ENCODE results near the gene NAPG.
"Not testable (repeated sequence)": the region's sequence is repeated elsewhere in the genome, so short reads cannot be mapped to it uniquely, and the experiment has no call there.

The NAPG gene

DNA sequence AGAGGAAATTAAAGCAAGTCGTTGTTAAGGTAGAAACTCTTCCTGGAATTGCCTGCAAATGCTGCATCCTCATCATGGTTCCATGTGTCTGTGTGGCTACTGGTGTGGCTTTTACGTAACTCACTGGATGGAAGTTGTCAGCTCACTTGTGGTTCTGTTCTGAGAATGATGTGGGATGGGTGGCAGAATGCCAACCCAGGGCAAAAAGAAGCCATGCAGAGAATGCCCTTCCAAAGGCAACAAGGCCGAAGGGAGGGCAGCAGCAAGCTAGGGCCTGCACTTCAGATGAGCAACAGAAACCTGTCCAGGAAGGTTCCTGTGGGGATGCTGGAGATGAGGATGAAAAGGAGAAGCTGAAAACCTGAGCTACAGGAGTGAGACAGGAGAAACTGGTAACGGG is 10.4 kb upstream of the NAPG start:
- DNase-seq, result no peak

DNA sequence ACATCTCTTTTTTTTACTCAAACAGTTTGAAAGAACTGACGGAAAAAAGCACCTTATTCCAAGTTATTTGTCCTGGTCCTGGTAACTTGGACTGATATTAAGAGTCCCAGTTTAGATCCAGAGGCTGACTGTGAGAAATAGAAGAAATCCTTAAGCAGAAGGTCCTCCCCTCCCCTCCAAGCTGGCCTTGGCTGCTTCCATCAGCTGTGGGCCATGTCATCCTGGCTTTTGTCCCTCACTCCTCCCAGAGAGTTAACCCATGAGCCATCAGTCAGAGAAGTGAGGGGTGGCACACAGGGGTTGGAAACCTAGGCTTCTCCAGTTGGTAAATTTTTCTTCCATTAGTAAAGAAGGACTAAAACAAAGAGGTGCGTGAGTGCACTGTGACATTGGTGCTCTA is 9.7 kb upstream of the NAPG start:
- no peak for DNase-seq

DNA sequence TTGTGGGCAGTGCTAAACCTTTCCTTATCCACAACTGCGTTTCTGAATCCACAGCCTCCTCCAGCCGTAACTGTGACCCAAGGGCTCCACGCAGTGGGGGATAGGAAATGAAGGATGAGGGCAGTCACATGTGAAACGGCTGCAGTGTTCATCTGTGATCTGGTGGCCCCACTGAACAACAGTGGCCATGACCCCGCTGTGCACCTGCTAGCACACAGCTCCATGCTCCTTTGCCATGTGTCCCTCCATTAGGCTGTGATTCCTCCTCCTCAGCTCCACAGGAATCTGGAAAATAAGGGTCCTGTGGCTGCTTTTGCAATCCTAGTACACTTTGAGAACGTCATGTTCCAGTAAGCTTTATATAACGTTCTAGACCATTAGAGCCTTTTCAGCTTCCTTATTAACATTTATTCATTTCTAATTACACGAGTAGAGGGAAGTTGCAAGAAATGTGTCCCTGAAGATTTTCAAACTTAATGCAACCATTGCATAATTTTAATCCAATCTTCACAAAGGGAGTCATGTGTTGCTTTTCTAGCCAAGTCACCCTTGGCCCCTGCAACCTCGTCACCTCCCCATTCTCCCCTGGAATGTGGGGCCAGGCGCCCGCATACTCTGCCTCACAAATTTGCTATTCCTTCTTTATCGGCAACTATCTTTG is 7.1 kb upstream of the NAPG start:
- DNase-seq, result peak; percentile 93

DNA sequence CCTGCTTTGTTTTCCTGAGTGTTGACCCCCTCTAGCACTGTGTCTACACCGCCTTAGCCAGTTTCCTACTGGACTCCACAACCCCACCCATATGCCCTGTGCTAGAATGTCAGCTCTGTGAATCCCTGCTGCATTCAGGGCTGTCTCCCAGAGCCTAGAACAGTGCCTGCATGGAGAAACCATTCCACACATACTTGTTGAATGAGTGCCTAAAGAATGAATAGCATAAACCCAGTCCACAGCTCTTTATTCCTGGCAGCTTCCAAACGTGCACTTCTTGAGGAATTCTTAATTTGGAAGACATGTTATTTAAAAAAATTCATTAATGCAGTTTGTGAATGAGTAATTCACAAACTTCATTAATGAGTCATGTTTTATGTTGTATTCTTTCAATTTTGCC is 6.5 kb upstream of the NAPG start:
- DNase-seq, result no peak

DNA sequence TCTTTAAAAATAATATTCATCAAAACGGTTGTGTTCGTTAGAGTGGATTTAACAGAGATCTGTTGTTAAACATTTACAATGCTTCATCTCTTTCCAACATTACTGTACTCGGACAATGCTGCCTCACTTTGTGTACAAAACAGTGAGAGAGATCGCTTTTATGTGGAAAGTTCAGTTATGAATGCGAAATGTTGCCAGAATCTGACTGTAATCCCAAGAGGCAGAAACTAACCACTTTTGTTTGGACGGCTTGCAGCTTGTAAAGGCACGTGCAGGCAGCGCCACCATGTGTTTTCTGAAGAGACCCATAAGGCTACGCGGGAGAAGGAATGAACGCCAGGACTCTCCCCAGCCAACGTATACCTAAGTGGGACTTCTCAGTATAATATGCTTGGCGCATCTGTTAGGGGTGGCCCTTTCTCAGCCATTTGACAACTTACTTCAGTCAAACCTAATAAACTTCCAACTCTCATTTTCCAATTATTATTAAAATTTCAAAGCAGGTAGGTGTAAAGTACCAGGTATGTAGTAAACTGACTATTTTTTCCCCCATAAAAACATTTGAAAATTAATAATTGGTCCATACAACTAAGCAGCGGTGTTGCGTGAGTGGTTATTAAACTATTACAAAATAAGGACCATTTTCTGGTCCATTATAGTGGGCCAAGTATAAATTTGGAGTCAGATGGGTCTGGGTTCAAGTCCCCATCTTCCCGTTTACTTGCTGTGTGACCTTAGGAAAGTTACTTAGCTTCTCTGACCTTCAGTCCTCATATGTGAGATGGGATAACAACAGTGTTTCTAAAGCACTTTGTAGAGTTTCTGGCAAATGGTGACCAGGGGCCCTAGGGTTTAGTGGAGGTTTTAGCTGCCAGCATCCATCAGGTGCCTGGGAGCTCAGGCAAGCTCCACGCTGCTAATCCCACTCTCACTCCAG is 5.6 kb upstream of the NAPG start:
- peak; percentile 95 for DNase-seq

DNA sequence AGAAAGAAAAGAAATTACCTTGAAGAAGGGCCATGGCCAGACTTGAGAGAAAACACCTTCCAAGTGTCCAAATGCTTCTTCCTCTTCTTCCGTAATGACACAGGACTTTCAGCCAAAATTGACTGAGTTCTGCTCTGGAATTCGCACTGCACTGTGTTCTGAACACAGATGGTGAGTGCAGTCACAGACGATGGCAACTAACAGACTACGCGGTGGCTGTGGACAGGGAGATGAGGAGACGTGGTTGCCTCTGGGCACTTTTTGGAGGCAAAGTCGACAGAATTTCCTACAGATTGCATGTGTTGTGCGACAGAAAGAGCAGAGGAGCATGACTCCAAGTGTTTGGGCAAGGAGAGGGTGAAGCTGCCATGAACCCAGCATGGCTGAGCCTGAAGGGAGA is 4.3 kb upstream of the NAPG start:
- no peak for DNase-seq

DNA sequence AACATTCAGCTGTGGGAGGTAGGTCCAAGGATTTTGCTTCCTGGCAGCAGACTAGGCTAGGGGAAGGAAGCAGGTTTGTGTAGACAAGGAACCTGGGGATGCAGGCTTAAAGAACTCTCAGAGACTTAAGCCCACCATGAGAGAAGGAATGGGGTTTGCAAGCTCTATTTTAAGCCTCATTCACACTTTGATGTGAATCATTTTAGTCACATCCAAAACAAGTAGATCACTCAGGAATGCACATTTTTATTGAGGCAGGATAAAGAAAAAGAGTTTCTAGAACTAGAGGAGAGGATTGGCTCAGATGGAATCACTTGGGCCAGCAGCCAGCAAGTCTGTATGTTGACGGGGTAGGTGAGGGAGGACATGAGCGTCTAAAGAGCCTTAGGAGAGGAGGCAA is 3.3 kb upstream of the NAPG start:
- no peak for DNase-seq

DNA sequence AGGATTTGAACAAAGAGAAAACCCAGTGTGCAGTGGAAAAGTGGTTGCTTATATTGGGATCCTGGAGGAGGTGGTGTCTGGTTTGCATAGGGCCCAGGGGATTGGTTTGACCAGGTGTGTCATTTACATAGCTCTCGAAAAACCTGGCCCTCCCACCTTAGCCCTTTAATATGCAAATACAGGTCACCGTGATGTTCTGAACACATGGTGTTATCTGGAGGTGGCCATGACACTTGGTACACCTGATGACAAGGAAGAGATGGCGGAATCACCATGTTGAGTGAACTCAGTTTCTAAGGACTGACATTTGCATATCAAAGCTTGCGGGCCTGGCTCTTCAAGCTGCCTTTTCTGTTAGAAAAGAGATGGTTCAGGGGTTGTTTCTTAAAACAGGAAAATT is 2.3 kb upstream of the NAPG start:
- DNase-seq, result no peak

DNA sequence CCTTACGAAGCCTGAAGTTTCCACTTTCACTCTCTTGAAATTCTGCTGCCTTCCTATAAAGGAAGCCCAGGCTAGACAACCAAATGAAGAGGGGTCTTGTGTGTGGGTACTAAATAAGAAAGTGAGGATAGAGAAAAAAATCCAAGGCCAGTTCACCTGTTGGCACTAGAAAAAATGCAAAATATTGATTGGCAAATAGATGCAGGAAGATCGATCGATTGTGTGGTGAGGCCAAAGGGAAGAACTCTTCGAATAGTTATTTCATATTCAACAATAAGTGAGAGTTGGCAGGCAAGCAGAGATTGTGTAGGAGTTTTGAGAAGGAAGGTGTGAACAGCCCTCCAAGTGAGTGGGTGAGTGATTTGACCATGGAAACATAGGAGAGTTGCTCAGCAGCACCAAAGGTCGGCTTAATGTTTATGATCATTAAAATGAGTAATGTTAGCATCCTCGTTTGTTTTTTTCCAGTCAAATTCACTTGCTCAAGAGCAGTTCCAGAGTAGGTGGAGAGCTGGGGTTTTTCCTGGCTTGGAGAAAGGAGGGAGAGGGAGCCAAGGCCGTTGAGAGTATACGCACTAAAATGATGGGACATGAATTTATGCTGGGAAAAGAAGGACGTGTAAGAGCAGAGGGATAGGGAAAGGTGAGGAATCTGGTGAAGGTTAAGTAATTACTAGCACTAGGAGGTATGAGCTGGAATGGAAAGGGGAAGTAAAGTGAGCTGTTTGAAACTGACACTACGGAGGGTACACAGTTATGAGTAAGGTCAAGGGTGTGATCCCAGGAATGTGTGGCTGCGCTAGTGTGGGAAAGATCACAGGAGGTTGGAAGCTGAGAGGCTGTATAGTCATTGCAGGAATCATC is 1.1 kb upstream of the NAPG start:
- DNase-seq, result no peak

DNA sequence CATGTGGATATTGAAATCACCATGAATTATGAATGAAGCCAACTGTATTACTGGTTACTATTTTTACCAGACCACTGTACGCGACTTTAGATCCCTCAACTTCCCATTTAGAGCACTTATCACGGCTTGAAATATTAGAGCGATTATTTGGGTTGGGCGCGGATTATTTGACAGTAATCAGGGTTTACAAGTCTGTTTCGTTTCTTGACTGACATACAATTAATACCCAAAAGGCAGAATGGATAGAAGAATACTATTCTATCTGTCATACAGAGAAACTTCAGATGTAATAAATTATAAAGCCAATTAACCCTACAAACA is 496 bp upstream of the NAPG start:
- DNase-seq, result no peak

DNA sequence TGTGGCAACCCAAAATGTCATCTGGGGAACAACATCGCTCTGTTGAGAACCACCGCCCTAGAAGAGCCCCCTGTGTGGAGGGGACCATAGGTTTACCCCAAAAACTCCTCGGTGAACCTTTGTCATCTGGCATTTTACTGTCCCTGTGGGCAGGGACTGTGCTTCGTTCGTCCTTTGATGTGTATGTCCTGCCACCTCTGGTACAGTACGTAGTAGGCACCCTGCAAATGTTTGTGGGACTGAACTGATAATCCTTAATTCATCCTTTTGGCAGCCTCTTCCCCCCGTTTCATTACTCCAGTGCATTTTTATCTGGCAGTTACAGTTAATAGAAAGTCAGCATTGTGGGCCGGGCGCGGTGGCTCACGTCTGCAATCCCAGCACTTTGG is 728 bp downstream of the NAPG start:
- peak; percentile 45 for DNase-seq

DNA sequence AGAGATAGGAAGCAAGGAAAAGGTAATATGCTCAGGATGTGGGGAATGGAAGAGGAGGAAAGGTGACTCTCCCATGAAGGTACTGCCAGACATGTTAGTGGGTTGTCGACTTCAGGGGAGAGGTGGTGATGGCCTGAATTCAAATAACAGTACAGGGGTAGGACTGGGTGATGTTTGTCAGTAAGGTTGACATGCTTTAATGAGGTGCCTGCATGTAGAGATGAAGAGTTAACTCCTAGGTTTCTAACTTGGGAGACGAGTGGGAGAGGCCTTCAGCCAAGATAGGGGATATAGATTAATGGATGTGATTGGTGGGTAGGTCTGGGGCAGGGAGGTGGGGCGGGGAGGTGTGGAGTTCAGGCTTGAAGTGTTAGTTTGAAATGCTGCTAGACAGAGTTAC is 2.6 kb downstream of the NAPG start:
- no peak for DNase-seq

DNA sequence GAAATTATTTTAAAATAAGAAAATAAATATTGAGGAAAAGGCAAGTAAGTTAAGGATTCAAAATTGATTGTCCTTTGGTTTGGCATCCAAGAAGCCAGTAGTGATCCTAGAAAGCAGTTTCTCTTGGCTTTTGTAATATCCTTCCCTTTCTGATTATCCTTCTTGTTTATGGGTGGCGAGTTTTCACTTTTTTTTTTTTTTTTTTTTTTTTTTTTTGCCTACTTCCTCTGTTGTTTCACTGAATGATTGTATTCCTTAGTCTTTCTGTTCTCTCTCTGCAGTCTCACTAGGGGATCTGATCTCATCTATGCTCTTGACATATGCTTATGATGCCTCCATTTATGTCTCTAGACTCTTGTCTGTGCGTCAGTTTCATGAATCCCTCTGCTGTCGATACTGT is 4.2 kb downstream of the NAPG start:
- DNase-seq, result no peak

DNA sequence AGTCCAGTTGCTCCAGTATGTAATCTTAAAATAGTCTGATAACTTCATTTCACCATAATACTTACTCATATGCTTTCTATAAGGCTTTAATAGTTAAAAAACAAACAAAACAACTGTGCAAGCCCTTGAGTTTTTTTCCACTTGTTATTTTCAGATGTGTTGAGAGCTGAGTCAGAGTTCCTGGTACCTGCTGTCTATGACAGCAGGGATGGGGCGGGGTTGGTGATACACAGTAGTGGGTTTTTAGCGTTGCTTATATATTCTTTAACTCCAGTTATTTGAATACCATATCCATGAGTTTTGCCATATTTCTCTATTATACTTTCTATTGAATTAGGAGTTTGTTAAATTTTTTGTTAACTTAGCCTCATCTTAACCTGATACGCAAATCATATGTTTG is 5.0 kb downstream of the NAPG start:
- DNase-seq, result no peak

DNA sequence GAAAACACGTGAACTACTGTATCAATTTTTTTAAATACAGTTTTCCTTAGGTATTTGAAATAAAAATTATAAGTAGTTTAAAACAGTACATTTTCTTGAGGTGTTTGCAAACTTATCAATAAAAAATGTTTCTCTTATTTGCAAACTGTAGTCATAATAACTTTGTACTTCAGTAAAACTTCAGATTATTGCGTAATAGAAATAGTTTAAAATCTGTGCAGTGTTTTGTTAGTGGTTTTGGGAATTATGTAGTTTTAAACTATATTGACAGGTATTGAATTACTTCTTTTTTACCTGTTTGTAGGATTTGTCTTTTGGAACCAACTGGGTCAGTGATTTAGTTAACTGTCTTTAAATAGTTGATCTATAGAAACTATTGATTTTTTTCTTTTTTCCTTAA is 7.3 kb downstream of the NAPG start:
- DNase-seq, result no peak

DNA sequence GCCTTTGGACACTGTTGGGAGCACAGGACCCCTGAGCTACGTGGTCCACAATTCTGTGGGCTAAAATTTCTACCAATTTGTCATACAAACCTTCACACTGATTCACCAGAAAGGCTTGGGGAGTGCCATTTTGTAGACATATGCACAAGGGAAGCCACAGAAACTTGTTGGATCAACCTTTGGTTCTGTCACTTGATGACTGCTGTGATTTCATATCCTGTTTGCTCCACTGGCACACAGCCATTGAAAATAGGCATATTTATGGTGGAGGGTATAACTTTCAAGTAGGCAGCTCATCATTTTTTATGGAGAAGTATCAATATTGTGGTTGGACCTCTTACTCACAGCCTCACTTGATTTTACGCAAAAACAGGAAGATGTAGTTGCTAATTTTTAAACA is 10.5 kb downstream of the NAPG start:
- no peak for DNase-seq

DNA sequence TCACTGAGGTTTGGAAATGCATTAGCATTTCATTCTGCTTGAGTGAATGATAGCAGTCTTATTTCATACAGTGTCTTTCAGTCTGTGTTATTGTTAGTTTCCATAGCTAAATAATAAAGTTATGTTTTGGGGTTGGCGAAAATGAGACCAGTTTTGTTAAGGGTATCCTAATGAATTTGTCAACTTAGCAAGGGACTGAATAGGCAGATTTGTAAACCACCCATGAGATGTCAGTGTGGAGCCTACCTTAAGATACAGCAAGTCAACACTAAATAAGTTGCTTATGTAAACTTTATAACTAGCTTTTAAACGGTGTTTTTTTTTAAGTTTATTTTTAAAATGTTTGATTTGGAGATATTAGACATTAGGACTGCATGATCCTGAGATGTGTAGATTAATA is 11.9 kb downstream of the NAPG start:
- no peak for DNase-seq

DNA sequence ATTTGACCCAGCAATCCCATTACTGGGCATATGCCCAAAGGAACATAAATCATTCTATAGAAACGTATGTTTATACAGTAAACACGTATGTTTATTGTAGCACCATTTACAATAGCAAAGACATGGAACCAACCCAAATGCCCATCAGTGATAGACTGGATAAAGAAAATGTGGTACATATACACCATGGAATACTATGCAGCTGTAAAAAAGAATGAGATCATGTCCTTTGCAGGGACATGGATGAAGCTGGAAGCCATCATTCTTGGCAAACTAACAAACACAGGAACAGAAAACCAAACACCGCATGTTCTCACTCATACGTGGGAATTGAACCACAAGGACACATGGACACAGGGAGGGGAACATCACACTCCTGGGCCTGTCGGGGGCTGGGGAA is 13.3 kb downstream of the NAPG start:
- not testable (repeated sequence) for DNase-seq

DNA sequence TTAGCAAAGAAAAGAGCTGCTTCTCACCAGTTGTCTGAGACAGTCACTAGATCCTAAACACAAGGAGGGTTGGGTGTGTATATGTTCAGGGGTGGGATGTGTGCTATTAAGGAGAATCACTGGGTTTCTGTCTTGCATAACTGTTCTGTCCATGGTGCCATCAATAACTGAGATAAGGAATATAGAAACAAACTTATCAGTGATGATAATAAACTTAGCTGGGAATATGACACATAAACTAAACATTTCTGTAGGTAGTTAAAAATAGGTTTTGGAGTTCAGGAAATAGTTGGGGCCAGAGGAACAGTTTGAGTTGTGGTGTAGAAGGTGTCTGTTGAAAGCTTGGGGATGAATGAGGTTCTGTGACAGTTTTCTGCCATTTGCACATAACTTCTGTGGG is 17.4 kb downstream of the NAPG start:
- no peak for DNase-seq

DNA sequence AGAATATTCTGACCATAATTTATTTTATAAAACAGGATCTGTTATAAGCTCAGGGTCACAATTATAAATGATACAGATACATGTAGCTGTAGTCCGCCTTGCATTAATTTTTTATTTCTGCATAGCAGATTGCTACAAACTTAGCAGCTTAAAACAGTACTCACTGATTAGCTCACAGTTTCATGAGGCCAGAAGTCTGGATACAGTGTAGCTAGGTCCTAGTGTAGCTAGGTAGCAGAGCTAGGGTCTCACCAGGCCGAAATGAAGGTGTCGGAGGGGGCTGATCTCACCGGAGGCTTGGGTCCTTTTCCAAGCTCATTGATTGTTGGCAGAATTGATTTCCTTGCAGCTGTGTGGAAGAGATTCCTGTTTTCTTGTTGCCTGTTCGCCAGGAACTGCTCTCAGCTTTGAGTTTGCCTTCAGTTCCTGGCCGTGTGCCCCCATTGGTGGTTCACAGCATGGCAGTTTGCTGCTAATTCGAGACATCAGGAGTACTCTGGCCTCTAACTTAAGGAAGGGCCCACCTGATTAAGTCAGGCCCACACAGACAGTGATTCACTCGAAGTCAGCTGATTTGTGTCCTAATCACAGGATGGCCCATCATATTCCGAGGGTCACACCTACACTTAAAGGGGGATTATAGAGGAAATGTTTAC is 18.4 kb downstream of the NAPG start:
- DNase-seq, result no peak

DNA sequence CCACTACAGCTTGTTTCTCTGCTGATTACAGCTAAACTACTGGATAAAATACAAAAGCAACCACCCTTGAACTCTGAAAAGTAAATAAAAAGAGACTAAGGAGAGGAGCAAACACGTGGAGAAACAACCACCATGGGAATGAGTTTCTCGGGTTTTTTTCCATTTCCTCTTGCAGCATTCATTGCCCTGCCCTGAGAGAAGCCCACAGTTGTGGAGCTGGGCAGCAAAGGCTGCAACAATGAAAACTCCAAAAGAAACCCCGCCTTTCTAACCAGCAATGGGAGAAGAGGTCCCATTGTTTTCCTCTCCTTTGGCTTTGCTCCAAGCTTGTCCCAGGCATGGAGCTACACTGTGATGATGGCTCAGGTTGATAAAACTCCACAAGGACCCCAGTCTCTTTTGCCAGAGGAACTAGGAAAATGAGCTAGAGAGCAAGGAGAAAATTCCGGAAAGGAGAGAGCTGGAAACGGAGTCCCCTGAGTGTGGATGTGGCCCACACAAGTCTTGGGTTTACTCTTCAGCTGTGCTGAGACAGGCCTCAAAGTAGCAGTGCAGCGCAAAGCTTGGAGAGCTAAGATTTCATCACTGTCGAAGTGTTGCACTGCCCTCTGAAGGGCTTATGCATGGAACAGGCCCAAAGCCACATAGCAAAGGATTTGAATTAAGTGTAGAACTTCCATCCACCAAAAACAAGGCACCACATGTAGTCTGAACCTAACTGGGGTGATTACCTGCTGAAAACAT is 20.9 kb downstream of the NAPG start:
- DNase-seq, result no peak

DNA sequence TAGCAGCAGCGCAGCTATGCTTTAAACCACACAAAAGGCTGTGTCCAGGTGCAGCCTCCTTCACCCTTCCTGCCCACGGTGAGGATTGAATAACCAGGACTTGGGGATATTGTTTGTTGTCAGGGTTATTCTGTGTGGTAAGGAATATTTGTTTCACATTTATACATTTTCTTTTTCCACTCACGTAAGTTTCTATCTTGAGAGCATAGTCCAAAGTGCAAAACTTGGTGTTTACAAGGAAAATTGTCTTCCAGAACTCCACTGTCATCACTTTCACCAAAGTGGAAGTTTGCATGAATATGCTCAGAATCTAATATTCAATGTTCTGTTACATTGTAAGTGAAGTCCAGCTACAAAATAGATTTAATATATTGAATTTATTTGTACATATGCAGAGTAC is 26.4 kb downstream of the NAPG start:
- no peak for DNase-seq

DNA sequence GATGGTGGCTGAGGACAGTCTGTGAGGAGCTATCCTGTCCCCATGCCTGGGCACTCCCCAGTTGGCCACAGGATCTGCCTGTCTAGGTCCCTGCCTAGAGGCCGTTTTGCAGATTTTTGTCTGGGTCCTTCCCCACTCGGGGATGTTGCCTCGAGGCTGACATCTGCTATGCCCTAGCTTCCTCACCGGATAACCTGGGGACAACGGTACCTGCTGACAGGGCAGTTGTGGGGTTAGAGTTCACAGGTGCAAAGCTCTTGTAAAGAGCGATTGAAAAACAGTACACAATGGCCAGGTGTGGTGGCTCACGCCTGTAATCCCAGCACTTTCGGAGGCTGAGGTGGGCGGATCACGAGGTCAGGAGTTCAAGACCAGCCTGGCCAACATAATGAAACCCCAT is 30.4 kb downstream of the NAPG start:
- DNase-seq, result not testable (repeated sequence)

Data from NCI-H146 (cell line).